ENCODE measurements around the gene KCNMB3.

KCNMB3 gene

DNA sequence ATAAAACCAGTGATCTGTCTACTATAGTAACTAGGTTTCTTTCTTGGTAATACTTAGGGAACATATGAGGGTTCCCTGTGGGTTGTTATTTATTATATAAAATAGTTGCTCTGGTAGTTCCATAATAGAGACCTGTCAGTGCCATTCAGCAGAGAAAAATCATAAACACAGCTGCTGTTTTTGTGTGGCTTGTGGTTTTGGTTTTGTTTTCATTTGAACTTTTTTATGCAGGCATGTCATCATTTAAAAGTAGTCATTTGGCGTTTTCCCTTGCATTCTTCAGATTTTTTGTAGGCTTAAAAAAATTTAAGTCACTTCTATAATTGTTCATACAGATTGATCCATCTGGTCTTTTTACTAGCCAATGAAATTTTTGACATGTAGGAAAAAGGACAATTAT, 54.8 kb downstream of the KCNMB3 start:
- DNase-seq (ENCODE audit: low read depth in 3 of 3), result no peak

DNA sequence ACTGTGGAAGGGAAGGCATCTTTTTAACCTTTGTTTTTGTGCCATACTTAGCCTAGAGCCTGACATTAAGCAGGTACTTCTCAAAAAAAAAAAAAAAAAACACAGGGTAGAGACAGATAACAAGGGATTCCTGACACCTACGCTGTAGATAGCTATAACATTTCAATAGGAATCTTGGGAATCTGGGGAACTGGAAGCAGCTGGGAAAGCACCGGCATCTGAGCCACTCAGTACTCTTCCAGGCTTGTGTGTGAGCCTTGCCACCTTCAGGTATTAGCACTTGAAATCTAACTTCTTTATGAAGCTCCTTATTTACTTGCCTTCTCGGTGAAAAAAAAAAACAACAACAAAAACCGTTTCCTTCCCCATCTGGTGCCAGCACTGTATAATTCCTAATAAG, 56.0 kb downstream of the KCNMB3 start:
- no peak for DNase-seq (ENCODE audit: low read depth in 3 of 3)
